Hematopoietic multipotent progenitor cell treated with erythropoietin and hydrocortisone succinate and interleukin-3 and kit ligand, for 17 days (in vitro differentiated cells): ENCODE measurements around the gene MEAK7.

Experiments used
- DNase-seq: peaks from one replicate; pipeline ENCODE4 v3.0.0-alpha.2; 2015; ENCODE audit warnings: low spot score

MEAK7 gene

DNA sequence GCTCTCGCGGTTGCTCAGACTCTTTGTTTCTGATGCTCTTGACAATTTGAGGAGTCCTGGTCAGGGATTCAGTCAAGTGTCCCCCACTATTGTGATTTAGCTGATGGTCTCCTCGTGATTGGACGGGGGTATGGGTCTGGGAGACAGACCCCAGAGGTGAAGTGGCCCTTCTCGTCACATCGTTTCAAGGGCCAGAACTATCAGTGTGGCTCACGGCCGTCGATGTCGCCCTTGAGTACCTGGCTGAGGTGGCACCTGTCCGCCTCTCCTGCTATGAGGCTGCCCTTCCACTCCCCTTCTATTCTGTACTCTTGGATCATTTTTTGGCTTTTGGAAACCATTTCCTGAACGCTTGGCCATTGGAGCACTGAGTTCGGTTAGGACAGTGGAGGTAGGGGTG is 7.4 kb upstream of the MEAK7 start:
- no peak for DNase-seq

DNA sequence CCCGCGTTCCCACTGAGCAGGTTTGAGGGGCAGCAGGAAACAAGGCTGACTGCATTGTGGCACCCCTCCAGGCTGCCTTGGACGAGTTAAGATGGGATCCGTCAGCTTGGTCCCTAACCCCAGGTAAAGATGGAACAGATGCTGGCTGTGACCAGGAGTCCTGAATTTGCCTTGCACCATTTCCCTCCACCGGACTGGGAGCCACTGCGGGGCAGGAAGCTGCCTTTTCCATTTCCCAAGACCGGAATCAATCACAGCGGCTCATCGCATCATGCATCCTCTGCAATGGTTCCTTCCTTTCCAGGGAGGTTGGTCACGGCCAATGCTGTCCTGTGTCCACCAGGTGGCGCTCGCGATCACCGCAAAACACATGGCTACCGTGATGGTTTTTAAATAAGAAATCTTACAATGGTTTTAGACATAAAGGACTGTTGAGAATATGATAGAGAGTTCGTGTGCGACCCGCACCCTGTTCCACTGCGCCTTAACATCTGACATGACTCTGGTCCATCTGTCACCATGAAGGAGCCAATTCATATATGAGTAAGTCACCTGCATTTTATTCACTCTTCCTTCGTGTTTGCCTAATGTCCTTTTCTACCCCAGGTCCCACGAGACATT is 6.8 kb upstream of the MEAK7 start:
- peak; percentile 76 for DNase-seq

DNA sequence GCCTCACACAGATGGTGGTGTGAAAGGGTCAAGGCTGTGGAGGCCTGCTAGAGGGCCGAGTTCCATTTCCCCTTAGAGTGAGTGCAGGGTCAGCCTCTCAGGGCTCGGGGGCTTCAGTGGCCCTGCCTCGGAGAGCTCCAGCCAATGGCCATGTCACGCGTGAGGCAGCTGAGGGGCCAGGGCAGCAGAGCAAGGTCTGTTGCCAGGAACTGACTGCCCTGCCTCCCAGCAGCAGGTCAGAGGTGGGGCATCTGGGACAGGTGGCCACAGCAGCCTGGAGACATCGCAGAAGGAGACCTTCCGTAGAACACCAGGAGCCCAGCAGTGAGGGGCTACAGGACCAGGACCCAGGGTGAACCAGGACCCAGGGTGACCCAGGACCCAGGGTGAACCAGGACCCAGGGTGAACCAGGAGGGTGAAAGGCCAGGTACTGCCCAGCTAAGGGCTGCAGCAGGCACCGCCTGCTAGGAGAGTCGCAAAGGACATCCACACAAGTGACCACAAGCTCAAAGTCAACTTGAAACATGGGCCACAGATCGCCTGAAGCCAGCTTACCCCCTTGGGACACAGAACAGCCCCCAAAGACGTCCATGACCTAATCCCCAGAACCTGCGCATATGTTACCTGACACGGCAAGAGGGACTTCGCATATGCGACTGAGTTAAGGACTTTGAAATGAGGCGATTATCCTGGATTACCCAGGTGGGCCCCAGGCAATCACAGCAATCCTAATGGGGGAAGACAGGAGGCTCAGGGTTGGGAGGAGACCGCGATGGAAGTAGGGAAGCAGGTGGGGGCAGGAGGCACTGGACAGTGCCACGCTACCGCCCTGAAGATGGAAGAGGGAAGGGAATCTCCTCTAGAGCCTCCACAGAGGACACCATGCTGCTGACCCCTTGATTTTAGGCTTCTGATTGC is 4.8 kb upstream of the MEAK7 start:
- no peak for DNase-seq

DNA sequence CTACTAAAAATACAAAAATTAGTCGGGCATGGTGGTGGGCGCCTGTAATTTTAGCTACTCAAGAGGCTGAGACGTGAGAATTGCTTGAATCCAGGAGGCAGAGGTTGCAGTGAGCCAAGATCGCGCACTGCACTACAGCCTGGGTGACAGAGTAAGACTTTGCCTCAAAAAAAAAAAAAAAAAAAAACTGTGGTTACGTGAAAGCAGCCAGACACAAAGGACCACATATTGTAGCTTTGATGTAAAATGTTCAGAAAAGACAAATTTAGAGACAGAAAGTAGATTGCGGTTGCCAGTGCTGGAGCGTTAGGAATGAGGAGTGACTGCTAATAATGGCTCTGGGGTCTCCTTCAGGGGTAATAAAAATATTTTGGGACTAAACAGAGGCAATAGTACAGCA is 4.0 kb upstream of the MEAK7 start:
- DNase-seq = no peak

DNA sequence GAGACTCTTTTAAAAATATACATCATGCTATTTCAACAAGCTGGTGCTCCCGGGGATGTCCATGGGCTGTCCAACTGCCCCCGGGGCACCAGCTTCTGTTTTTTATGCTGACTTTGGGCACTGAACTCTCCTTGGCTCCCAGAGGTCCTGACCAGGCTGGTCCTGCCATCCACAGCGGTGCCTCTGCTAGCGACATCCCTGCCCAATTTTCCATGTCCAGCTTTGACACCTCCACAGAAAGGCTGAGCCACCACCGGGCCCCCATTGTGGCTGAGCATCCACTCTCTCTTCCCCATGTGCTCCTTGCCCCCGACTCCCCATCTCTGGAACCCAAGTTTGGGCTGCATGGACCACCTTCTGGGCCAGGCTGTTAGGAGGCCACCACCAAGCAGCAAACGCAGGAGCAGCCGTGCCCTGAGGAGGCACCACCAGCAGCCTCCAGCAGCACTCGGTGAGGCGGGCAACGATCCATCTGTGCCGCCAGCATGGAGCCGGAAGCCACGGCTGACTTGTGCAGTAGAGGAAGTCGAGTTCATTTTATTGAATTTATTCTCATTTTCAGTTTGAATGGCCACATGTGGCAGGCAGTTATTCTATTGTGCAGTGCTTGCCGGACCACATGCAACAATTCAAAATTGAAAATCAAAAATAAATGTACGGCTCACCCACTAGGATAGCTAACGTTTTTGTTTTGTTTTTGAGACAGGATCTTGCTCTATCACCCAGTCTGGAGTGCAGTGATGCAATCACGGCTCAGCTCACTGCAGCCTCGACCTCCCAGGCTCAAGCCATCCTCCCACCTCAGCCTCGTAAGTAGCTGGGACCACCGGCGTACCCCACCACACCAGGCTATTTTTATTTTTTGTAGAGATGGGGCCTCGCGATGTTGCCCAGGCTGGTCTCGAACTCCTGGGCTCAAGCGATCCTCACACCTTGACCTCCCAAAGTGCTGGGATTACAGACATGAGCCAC is 2.8 kb upstream of the MEAK7 start:
- no peak for DNase-seq

DNA sequence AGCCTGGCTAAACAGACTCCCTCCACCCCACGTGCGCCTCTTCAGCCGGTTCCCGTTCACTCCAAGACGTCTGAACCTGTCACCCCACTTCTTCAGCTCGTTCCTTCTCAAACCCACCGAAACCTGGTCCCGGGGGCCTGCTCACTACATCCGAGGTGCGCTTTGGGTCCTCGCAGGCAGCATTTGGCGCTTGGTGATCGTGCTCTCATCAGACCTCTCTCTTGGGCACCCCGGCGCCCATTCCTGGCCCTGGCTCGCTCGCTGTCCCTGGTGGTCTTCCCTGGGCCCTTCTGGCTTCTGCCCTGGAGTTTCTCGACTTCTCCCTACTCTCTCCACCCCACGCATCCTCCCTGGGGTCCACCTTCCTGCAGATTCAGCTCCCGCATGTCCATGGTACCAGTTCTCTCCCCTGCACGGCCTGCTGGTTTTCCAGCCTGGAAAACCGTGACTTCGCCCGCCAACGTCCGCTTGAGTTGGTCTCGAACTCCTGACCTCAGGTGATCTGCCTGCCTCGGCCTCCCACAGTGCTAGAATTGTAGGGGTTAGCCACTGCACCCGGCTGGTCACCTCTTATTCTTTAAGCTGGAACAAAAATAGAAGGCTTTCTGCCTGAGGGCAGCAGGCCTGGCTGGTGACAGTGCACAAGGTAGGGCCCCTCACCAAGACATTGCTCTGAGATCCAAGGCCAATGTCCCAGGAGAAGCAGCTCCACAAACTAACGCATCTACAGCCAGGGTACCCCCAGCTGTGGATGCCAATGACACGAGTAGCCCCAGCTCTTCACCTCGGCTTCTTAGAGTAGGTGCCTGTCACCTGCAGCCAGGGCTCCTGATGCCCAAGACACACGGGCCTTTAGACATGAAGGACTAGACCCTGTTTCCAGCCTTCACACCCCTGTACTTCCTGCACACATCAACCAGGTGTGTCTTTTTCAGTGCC is 1.1 kb upstream of the MEAK7 start:
- DNase-seq = no peak

DNA sequence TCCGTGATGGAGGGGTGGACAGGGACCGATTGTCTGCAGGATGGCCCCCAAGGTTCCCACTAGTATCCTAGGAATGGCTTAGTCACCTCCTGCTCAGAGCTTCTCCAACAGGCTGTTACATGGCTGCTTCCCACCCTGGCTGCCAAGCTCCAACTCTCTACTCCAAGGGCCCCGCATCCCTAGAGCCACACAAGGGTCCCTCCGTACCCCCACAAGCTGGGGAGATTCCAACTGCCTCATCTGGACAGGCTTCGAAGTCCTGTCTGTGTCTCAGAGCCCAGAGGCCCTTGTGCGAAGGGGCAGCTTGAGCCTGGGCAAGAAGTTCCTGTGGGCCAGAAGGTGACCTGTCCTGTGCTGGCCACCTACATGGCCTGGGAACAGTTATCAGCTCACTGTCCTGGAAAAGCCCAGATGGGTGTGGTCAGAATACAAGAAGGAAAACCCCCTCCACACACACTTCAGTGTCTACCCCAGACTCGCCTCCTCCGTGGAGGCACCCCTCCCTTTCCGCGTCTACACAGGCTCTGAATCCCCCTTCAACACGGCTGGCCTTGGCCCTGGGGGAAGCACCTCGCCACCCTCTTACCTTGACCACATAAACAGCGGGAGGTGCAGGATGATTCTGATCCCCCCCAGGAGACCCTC is 586 bp downstream of the MEAK7 start:
- DNase-seq = peak; percentile 22

DNA sequence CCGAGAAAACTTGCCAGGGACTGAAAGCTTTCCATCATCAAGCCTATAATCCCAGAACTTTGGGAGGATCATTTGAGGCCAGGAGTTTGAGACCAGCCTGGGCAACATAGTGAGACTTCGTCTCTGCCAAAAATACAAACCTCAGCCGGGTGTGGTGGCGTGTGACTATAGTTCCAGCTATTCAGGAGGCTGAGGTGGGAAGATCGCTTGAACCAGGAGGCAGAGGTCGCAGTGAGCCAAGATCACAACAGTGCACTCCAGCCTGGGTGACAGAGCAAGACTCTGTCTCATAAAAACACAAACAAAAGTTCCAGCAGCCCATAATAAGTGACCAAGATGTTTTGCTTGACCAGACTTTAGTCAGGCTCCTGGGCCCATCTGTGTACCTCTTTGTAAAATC is 1.9 kb downstream of the MEAK7 start:
- DNase-seq = no peak

DNA sequence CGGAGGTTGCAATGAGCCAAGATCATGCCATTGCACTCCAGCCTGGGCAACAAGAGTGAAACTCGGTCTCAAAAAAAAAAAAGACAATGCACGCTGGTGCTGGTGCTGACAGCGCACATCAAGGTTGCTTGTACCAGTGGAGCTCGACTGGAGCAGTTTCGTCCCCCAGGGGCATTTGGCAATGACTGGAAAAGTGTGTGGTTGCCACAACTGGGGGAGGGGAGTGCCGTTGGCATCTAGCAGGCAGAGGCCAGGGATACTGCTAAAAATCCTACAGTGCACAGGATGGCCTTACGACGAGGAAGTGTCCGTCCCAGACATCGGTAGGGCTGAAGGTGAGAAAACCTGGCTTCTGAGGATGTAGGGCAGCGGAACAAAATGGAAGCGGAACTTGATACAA is 2.4 kb downstream of the MEAK7 start:
- DNase-seq = no peak

DNA sequence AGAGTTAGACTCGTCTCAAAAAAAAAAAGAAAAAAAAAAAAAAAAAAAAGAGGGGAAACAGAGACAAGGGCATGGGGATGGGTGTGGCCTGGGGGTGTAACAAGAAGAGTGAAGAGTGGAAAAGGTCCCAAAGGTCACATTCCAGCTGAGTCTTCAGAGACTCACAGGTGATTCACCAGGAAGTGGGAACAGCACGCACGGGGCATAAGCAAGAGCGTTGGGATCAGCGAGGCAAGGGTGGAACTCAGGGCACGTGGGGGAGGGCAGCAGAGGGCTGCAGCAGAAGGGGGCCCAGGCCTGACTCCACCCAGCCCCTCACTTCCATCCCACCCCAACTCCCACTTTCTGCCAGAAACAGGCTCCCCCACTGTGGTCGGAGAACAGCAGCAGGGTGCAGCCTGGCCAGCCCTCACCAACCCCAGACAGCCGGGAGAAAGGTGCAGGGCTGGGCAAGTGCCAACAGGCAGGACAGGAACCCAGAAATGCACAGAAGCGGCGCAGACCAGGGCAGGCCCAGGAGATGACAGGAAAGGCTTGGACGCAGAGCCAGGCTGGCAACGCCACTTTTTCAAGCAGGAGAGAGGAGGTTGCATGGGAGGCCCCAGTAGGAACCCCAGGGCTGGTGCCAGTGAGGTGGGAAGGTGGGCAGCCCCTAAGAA is 3.3 kb downstream of the MEAK7 start:
- DNase-seq = no peak

DNA sequence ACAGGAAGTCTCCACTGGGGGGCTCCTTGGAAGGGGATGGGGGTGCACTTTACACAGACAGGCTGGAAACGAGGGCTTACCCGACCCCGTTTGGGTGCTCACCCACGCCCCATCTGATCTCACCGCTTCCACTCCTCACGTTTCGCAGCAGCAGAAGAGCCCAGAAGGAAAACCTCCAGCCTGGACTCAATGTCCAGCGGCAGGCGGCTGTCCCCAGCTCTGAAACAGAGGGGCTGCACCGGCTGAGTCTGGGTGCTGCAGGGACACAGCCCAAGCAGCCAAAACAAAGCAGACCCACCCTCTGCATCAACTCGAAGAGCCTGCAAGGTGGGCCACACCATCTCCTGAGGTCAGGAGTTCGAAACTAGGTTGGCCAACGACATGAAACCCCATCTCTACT is 3.9 kb downstream of the MEAK7 start:
- no peak for DNase-seq

DNA sequence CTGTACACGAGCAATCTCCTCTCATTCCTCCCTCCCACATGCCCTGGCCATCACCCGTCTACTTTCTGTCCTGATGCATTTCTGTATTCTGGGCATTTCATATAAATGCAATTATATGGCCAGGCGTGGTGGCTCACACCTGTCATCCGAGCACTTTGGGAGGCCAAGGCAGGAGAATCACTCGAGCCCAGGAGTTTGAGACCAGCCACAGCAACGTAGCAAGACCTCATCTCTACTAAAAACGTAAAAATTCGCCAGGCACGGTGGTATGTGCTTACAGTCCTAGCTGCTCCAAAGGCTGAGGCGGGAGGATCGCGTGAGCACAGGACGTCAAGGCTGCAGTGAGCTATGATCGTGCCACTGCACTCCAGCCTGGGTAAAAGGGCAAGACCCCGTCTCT is 4.8 kb downstream of the MEAK7 start:
- no peak for DNase-seq

DNA sequence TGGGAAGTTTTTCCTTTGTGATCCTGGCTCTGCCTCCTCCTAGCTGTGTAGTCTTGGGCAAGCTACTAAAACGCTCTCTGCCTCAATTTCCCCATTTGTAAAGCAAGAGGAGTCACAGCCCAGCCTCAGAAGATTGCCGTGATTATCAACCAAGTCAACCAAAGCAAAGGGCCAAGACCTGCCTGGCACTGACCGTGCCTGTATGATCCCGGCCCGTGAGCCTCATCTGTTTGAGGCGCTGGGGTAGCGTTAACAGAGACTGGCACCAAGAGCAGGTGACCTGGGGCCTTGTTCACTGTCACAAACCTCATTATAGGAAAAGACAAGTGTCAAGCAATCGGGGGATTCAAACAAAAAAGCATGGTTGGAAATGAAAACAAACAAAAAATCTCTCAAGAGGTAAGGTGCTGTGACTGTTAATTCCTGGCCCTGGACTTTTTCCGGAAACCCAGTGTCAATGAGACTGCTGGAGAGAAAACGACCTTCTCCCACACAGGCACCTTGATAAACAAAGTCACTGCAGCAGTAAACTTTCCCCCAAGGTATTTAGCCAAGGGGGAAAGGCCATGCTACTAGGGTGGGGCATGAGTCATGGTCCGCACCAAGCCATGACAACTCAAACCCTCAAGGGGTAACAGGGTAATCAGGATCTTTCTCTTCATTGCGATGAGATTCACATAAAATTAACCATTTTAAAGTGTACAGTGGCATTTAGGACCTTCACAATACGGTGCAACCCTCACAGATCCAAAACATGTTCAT is 5.4 kb downstream of the MEAK7 start:
- DNase-seq = no peak

DNA sequence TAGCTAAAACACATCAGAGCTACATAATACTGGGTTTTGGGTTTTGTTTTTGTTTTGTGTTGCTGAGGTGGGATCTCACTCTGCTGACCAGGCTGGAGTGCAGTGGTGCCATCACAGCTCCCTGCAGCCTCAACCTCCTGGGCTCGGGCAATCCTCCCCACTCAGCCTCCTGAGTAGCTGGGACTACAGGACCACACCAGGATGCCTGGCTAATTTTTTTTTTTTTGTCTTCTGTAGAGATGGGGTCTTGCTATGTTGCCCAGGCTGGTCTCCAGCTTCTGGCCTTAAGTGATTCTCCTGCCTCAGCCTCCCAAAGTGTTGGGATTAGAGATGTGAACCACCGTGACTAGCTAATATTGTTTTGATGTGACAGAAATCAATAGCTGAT is 6.2 kb downstream of the MEAK7 start:
- DNase-seq = no peak

DNA sequence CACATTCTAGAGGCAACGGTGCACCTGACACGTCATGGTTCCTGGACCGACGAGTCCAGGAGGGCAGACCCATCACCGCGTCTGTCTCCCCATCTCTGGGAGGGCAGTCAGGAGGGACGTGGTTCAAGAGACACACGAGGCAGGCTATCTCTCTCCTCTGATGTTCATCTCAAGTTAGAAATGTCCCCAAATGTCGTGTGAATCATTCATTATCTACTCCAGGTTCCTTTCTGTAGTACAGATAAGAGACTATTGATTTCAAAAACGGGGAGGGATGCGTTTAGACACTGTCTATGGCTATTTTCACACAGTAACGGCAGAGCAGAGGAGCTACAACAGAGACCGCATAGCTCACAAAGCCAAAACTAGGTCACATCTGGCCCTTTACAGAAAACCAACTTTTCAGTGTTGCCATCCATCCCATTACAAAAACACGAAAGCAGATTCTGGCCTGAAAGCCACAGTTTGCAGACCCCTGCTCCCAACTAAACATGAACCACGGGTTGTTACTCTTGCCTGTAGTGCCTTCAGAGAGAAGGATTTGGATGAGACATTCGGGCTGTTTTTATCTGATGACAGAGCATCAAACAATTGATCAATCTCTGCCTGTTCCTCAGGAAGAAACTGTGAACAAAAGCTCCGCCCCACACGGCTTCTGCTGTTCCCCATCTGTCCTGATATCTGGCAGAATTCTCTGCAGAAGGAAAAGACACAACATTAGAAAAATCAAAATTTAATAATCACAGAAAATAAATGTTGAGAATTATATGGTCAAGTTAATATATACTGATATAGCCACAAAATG is 6.8 kb downstream of the MEAK7 start:
- DNase-seq = no peak

DNA sequence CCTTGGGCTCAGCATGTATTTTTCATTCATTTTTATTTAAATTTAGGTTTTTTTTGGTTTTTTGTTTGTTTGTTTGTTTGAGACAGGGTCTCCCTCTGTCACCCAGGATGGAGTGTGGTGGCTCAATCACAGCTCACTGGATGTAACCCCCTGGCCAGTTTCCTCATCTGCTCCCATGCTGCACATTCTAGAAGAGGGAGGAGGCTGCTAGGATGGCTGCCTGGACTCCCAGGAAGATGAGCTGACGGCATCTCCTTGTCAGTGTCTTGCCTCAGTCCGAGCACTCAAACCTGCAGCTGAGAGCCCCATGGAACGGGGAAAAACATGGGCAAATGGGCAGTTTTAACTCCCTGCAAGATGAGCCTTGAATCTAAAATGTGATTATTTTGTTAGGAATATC is 7.5 kb downstream of the MEAK7 start:
- DNase-seq = no peak

DNA sequence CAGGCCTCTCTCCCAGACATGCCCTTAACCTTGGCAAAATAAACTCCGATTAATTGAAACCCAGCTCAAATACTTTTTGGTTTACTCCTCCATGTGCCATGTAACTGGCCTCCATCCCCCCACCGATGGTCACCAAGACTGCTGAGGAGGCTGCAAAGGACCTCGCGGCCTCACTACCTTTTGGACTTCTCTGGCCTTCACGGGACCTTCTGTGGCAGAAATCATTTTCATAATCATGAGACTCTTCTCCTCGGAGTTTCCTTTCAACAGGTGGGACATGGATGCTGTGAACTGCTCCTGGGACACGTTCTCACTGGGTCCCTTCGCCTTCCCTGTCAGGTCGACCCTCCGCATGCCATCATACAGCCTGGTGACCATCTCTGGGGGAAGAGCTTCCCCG is 9.0 kb downstream of the MEAK7 start:
- DNase-seq = no peak

DNA sequence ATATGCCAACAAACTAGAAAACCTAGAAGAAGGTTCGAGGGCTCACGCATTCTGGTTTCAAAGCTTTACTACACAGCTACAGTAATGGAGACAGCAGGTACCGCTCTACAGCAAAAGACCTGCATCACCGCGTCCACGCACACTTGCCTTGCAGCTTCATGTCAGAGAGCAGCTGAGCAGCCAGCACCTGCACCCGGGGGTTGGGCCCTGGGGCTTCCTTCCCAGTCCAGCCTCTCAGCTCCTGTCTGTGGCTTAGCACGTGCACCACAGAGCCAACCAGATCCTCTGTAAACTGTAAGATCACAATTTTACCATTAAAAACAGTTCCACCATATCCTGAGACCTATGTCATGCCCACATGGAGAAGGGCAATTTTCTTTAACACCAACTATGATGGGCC is 15.3 kb downstream of the MEAK7 start:
- no peak for DNase-seq

DNA sequence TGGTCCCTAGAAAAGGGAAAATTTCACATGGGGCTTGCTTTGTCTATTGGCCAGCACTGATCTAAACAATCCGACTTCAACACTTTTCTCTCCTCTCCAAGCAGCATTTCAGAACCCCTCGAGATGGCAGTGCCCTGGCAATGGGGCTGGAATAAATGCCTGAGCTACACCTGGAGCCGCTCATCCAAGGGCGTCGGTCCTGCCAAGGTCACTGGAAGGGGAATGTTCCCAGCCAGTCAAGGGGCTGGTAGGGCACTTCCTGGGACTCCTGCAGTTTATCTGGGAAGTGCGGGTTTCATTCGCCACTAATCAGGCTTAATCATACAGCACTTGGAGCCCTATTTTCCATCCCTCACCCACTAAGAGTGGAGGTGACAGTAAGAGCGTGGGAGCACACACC is 17.1 kb downstream of the MEAK7 start:
- DNase-seq = no peak
